GM19455 (cell line): ENCODE measurements around the gene GZMM.
A peak's percentile ranks its signal among the peaks of the same experiment; 100 is the strongest.

Experiments
- ATAC-seq: cut with Tn5 transposase; IDR thresholded peaks from one replicate; pipeline ENCODE4 v1.9.1; 2021; ENCODE audit not compliant: unreplicated experiment

GZMM gene

GRCh38 chr19:558770-559439 is 15.1 kb downstream of the GZMM start:
- no peak for ATAC-seq

DNA sequence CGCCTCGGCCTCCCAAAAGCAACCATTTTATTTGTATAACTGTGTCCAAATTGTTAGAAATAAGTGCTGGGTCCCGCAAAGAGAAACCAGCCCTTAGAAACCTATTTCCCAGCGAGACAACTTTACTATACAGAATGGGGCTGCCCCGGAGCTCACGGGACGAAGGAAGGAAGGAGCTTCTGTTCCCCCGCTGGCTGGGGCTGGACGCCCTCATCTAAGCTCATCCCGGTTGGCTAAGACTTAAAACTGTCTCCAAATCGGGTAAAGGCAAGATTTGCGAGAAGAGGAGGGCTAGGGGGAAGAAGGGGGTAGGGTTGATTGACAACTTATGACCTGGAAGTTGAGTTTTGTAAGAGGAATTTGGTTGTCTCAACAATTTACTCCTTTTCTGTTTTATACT is 16.3 kb downstream of the GZMM start:
- ATAC-seq = no peak

GRCh38 chr19:566403-566802 is 22.6 kb downstream of the GZMM start:
- no peak for ATAC-seq

GRCh38 chr19:566844-567243 is 23.0 kb downstream of the GZMM start:
- ATAC-seq = no peak

DNA sequence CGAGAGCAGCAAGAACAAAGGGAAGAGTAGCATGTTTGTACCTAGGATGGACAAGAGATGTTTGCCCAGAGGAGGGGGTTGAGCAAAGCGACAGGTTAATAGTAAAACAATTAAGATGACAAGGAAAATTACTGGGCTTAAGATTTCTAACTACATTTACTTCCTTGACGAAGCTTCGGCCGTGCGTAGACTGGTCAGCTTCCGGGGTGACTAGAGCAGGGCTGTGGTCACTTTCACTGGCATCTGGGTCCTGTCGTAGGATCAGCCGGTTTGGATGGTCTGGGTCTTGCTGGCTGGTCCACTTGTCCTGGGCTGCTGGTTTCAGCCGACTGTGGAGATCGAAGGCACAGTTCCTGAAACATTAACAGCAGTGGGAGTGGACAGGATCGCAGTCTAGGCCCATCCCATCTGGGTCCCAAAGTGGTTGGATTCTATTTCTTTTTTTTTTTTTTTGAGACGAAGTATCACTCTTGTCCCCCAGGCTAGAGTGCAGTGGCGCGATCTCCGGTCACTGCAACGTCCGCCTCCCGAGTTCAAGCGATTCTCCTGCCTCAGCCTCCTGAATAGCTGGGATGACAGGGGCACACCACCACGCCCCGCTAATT is 23.5 kb downstream of the GZMM start:
- ATAC-seq = no peak

GRCh38 chr19:570251-570686 is 26.4 kb downstream of the GZMM start:
- no peak for ATAC-seq

DNA sequence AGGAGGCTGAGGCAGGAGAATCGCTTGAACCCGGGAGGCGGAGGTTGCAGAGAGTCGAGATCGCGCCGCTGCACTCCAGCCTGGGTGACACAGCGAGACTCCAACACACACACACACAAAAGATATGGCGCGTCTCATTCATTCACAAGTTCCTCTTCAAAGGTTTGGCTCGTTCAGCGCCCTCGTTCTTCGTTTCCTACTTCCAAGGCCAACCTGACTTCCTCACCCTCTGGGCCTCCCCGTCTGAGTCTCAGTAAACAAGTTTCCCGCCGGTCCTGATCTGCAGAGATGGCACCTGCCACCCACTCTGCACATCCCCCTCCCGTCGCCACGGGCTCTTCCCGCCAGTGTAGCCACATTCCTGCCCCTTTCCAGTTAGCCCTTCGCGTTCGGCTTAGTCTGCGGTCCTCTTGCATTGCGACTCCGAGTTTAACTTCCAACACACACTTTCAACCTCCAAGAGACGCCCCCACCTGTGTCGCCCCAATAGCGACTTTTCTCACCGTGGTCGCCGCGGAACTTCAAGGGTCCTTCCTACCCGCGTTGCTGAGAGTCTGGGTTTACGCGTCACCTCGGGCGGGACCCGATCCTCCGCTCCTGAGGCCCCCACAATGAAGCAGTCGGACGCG is 27.2 kb downstream of the GZMM start:
- ATAC-seq = no peak

GRCh38 chr19:571566-571974 is 27.7 kb downstream of the GZMM start:
- ATAC-seq = no peak

DNA sequence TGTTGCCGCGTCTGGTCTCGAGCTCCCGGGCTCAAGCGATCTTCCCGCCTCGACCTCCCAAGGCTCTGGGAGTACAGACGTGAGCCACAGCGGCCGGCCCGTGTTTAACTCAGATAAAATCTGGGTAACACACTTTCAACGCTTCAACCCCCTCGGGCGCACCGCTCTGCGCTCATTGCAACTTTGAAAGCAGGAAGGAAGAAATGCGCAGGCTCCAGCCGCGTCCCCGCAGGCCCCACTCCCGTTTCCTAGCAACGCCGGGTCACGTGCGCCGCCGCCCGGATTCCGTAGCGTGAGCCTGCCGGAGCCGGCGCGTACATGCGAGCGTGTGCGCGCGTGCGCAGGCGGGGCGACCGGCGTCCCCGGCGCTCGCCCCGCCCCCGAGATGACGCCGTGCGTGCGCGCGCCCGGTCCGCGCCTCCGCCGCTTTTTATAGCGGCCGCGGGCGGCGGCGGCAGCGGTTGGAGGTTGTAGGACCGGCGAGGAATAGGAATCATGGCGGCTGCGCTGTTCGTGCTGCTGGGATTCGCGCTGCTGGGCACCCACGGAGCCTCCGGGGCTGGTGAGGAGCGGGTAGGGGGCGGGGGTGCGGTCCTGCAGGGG is 28.4 kb downstream of the GZMM start, which contains the start of gene BSG:
BSG (plus strand) TSS at position 457 of the 603 bp plus-strand sequence; CDS start at position 496, 39 bp downstream.
- ATAC-seq = peak; percentile 62

GRCh38 chr19:572743-573518 is 29.1 kb downstream of the GZMM start:
- ATAC-seq = peak; percentile 29

DNA sequence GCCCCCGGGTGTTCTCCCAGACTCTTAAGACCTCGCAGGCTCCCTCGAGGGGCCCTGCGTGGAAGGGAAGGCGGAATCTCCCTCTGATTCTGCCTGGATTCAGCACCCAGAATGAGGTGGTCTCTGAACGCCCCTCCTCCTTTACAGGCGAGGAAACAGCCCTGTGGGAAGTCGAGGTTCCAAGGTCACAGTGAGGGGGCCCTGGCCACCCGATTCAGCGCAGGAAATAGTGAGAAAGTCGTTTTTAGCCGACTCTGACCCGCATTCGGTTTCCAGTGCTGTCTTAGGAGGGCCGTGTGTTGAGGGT is 29.6 kb downstream of the GZMM start:
- no peak for ATAC-seq

DNA sequence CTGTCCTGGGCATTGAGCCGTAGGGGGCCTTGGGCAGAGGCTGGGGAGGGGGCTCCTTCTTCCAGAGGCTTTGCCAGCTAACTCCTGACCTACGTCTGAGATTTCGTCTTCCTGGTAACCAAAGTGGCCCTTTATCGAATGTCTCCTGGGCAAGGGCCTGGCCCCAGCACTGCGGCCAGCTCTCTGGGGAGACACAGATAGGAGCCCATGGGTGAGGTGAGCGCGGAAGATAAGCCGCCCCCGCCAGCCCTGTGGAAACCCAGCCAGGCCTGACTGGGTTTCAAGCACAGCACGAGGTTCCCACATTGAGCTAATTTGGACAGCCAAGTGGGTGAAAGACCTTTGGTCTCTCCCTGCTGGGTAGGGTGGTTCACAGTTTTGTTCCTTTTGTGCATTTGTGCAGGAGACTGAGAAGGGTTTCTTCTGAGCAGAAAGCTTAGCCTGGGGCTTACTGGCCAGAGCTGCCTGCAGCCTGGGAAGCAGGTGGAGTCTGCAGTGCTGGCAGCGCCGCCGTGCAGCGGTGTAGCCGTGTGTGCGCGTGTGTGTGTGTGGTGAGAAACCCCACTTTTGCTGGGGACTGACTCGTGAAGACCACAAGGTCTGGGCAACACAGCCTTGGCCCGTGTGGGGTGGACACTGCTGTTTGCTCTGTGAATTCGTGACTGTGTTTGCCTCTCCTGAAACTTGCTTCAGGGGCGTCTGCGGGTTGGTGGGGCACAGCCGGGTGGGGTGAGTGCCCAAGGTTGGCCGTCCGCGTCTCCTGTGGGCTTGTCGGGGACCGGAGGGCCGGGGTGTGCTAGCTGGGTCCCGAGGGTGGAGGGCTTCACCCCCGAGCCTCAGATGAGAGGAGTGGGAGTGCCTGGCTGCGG is 31.0 kb downstream of the GZMM start:
- no peak for ATAC-seq

DNA sequence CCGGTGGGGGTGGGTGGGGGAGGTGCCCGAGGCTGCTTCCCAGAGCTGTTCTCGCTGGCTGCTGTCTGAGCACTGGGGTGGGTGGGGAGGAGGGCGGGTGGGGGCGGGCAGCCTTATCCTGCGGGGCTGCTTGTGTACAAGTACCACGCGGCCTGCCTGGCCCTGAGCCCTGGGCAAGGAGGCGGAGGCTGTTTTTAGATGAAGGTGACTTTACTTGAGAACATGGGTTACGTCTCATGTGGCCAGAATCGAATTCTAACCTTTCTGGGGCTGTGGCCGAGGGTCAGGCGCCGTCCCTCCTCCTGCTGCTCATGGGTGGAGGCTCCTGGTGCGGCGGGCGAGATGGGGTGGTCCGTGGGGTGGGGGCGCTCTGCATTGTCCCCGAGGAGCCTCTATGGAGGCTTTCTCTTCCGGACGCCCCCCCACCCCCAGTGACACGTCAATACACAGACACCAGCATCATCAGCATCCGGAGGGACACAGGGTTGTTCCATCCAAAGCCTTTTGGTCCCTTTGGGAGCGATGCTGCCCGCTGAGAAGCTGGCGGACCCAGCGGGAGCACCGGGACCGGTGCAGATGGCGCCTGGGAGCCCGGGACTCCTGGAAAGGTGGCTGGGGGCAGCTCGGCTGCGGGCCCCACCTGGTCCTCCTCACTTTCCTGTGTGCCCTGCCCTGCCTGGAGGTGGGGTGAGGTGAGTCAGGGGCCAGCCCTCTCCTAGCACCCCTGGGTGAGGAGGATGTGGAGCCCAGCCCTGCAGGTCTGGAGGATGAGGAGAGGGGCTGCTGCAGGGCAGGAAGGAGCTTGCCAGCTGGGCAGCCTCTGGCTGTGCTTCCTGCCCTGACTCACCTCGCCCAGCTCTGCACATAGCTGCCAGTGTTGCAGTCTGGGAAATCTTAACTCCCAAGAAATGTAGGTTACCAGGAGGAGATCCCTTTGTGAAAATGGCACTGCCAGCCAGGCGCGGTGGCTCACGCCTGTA is 32.0 kb downstream of the GZMM start:
- ATAC-seq = no peak

DNA sequence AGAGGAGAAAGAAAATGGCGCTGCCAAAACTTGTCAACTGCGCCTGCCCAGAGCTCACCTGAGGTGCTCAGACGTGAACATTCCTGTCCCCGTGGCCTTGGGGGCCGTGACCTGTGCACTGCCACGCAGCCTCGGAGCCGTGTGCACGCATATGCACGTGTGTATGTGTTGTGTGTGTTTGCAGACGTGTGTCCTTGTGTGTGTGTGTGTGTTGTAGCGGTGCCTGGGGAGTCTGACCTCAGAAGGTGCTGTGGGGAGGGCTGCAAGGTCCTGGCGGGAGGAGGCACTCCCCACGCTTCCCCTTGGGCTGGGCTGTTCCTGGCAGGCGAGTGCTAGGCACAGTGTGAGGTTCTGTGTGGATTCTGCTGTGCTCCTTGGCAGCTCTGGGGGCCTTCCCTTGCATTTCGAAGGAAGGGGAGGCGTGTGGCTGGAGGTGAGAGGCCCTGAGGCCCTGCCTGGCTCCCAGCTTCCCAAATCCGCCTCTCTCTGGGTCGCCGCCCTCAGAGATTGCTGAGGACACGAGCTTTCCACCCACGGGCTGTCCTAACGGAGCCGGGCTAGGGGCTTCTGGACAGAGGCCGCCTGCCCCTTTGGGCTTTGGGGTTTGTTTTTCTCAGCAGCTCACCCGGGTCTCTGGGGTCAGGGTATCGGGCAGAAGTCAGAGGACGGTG is 33.0 kb downstream of the GZMM start:
- no peak for ATAC-seq

GRCh38 chr19:577439-578392 is 33.9 kb downstream of the GZMM start:
- ATAC-seq = no peak

- ATAC-seq = no peak
These were observed 35.4 kb downstream of the GZMM start for GRCh38 chr19:579111-579841.

GRCh38 chr19:579842-580155 is 35.9 kb downstream of the GZMM start:
- no peak for ATAC-seq
